ENCODE data around the gene ZC3H12D.
"Not testable (repeated sequence)": the region's sequence is repeated elsewhere in the genome, so short reads cannot be mapped to it uniquely, and the experiment has no call there.

- not testable (repeated sequence) for TF ChIP-seq CTCF (IDR thresholded peaks at IDR 0.05); EZH2 (IDR thresholded peaks at IDR 0.05; ENCODE audit: borderline replicate concordance, insufficient read depth, low read depth, low read length, poor library complexity, severe bottlenecking)
Observed at GRCh38 chr6:149494810-149495209, 10.0 kb upstream of the ZC3H12D start.

All from B cell (primary cell).